Activated CD4-positive, alpha-beta T cell treated with anti-CD3 and anti-CD28 coated beads, Interleukin-2, amount 10 ng/mL, durations not matched to agents 7 days and 5 days (primary cell): Measurements from ENCODE around the gene RNF214. TPM values are rescaled to one million over a fixed set of nuclear protein-coding genes. Genes with fewer than 3 reads are reported as not detected.
"Not testable (repeated sequence)": the region's sequence is repeated elsewhere in the genome, so short reads cannot be mapped to it uniquely, and the experiment has no call there.

ENCODE experiments used
- CTCF ChIA-PET: fragments of 350-600 bp; sonication (Branson Sonifier 250); formaldehyde crosslinking; loops from one replicate; lab custom pipeline; 2021; ENCODE audit warnings: antibody characterized with exemption; lab: Charles Lee
- POLR2A ChIA-PET: fragments of 350-600 bp; sonication (Branson Sonifier 250); formaldehyde crosslinking; loops from one replicate; lab custom pipeline; 2021; ENCODE audit warnings: antibody characterized with exemption; lab: Charles Lee
- DNase-seq: peaks from one replicate; pipeline ENCODE4 v3.0.0-alpha.2; 2020
- H3K27ac Mint-ChIP-seq: one replicate; pipeline ENCODE4 v1.8.0; 2021; ENCODE audit warnings: mild to moderate bottlenecking, moderate library complexity, mixed read lengths
- H3K27me3 Mint-ChIP-seq: one replicate; pipeline ENCODE4 v1.8.0; 2021; ENCODE audit warnings: mixed read lengths
- H3K36me3 Mint-ChIP-seq: one replicate; pipeline ENCODE4 v1.8.0; 2021; ENCODE audit warnings: low read depth, mixed read lengths
- H3K4me1 Mint-ChIP-seq: one replicate; pipeline ENCODE4 v1.8.0; 2021; ENCODE audit warnings: mixed read lengths
- H3K4me3 Mint-ChIP-seq: one replicate; pipeline ENCODE4 v1.8.0; 2021; ENCODE audit warnings: mild to moderate bottlenecking, moderate library complexity, mixed read lengths
- H3K9me3 Mint-ChIP-seq: one replicate; pipeline ENCODE4 v1.8.0; 2021; ENCODE audit warnings: mixed read lengths
- total RNA-seq, 2 experiments: library from RNA; stranded (reverse); gene quantifications; one replicate each; pipeline ENCODE4 v1.2.3, GENCODE V29; 2021

RNF214 gene
- total RNA-seq, 2 experiments from 2014 or later: 22.2 to 23.8 TPM

- Mint-ChIP-seq H3K27me3 (peaks cover 1% of the 10 kb centered on the region), H3K36me3 (no peaks in the 10 kb centered on the region), H3K4me3 (no peak overlapping the region), H3K9me3 (no peaks in the 10 kb centered on the region), H3K4me1 (no peaks in the 10 kb centered on the region), H3K27ac (no peak overlapping the region)
- POLR2A ChIA-PET: no interaction called here
- no peak for DNase-seq
- CTCF ChIA-PET: interaction anchor here (0.6 to 0.7 kb wide), 2 partner anchors 8 to 18 kb away, joined by 3 read pairs; no protein-coding TSS in a partner anchor
Observed at GRCh38 chr11:117303646-117304315, 71.3 kb downstream of the RNF214 start.

GRCh38 chr11:117305145-117305544 lies 72.7 kb downstream of the RNF214 start:
- no peaks in the 10 kb centered on the region for H3K9me3 Mint-ChIP-seq
- no peak overlapping the region for H3K4me3 Mint-ChIP-seq
- CTCF ChIA-PET: interaction anchor here (0.6 to 1.3 kb wide), 2 partner anchors 10 to 392 kb away, joined by 3 to 4 read pairs; no protein-coding TSS in a partner anchor

GRCh38 chr11:117309310-117309709 lies 76.8 kb downstream of the RNF214 start:
- no peaks in the 10 kb centered on the region for H3K4me1 Mint-ChIP-seq

More at GRCh38 chr11:117305145-117305544, 72.7 kb downstream of the RNF214 start:
- H3K36me3 Mint-ChIP-seq: no peaks in the 10 kb centered on the region
- H3K4me1 Mint-ChIP-seq: no peaks in the 10 kb centered on the region
- no peak for DNase-seq
- no peak overlapping the region for H3K27ac Mint-ChIP-seq
- H3K27me3 Mint-ChIP-seq: peaks cover 9% of the 10 kb centered on the region
- POLR2A ChIA-PET: no interaction called here

GRCh38 chr11:117313091-117313490 lies 80.6 kb downstream of the RNF214 start:
- no peaks in the 10 kb centered on the region for H3K9me3 Mint-ChIP-seq
- no peak overlapping the region for H3K27ac Mint-ChIP-seq
- H3K36me3 Mint-ChIP-seq: no peaks in the 10 kb centered on the region
- no peak overlapping the region for H3K4me3 Mint-ChIP-seq
- no peak for DNase-seq
- peaks cover 47% of the 10 kb centered on the region for H3K27me3 Mint-ChIP-seq
- ChIA-PET CTCF (no interaction called here), POLR2A (no interaction called here)
- peaks cover 9% of the 10 kb centered on the region for H3K4me1 Mint-ChIP-seq

More at GRCh38 chr11:117309310-117309709, 76.8 kb downstream of the RNF214 start:
- Mint-ChIP-seq H3K27me3 (peaks cover 23% of the 10 kb centered on the region), H3K27ac (no peak overlapping the region), H3K9me3 (no peaks in the 10 kb centered on the region), H3K36me3 (no peaks in the 10 kb centered on the region), H3K4me3 (no peak overlapping the region)
- POLR2A ChIA-PET: no interaction called here
- no peak for DNase-seq
- CTCF ChIA-PET: interaction anchor here (0.6 to 1.2 kb wide), 2 partner anchors 26 to 64 kb away, joined by 3 read pairs; no protein-coding TSS in a partner anchor

- Mint-ChIP-seq H3K4me1 (peaks cover 9% of the 10 kb centered on the region), H3K9me3 (no peaks in the 10 kb centered on the region), H3K27me3 (peaks cover 47% of the 10 kb centered on the region), H3K36me3 (no peaks in the 10 kb centered on the region), H3K27ac (no peak overlapping the region), H3K4me3 (no peak overlapping the region)
- CTCF ChIA-PET: interaction anchor here (1.0 kb wide), 1 partner anchor 8 kb away, joined by 4 read pairs; no protein-coding TSS in a partner anchor
- POLR2A ChIA-PET: no interaction called here
- no peak for DNase-seq
Observed at GRCh38 chr11:117313828-117314768, 81.6 kb downstream of the RNF214 start.

GRCh38 chr11:117314840-117315239 lies 82.4 kb downstream of the RNF214 start:
- ChIA-PET POLR2A (no interaction called here), CTCF (interaction anchor here (1.0 kb wide), 1 partner anchor 9 kb away, joined by 4 read pairs; no protein-coding TSS in a partner anchor)
- H3K4me1 Mint-ChIP-seq: peaks cover 9% of the 10 kb centered on the region
- no peak for DNase-seq
- no peaks in the 10 kb centered on the region for H3K36me3 Mint-ChIP-seq
- peaks cover 48% of the 10 kb centered on the region for H3K27me3 Mint-ChIP-seq
- no peaks in the 10 kb centered on the region for H3K9me3 Mint-ChIP-seq
- H3K4me3 Mint-ChIP-seq: peak overlapping the region; percentile 27
- no peak overlapping the region for H3K27ac Mint-ChIP-seq

- peaks cover 46% of the 10 kb centered on the region for H3K27me3 Mint-ChIP-seq
Observed at GRCh38 chr11:117315285-117316196, 83.1 kb downstream of the RNF214 start.

GRCh38 chr11:117316197-117316961 lies 83.9 kb downstream of the RNF214 start, which contains the start of gene BACE1:
BACE1 (minus strand) TSS chr11:117316256; CDS start chr11:117315795, 461 bp downstream.
- Mint-ChIP-seq H3K36me3 (no peaks in the 10 kb centered on the region), H3K27ac (no peak within 1 kb of the TSS), H3K4me1 (peaks cover 9% of the 10 kb centered on the region), H3K4me3 (peak within 1 kb of the TSS; percentile 59), H3K27me3 (peaks cover 43% of the 10 kb centered on the region), H3K9me3 (no peaks in the 10 kb centered on the region)
- POLR2A ChIA-PET: no interaction called here
- DNase-seq: peak; percentile 20
- CTCF ChIA-PET: interaction anchor here (0.8 kb wide), 1 partner anchor 53 kb away, joined by 3 read pairs; no protein-coding TSS in a partner anchor

More at GRCh38 chr11:117315285-117316196, 83.1 kb downstream of the RNF214 start:
- ChIA-PET CTCF (interaction anchor here (0.8 to 1.0 kb wide), 2 partner anchors 10 to 53 kb away, joined by 3 to 4 read pairs; no protein-coding TSS in a partner anchor), POLR2A (no interaction called here)
- Mint-ChIP-seq H3K36me3 (no peaks in the 10 kb centered on the region), H3K27ac (no peak overlapping the region), H3K9me3 (no peaks in the 10 kb centered on the region), H3K4me1 (peaks cover 9% of the 10 kb centered on the region), H3K4me3 (peak overlapping the region; percentile 59)
- DNase-seq: no peak

GRCh38 chr11:117318738-117319137 lies 86.3 kb downstream of the RNF214 start:
- Mint-ChIP-seq H3K27me3 (peaks cover 40% of the 10 kb centered on the region), H3K36me3 (no peaks in the 10 kb centered on the region), H3K9me3 (no peaks in the 10 kb centered on the region), H3K4me1 (peaks cover 9% of the 10 kb centered on the region), H3K27ac (no peak overlapping the region), H3K4me3 (no peak overlapping the region)
- DNase-seq: no peak
- ChIA-PET CTCF (no interaction called here), POLR2A (no interaction called here)

- DNase-seq: no peak
- Mint-ChIP-seq H3K4me3 (no peak overlapping the region), H3K27ac (no peak overlapping the region), H3K9me3 (no peaks in the 10 kb centered on the region), H3K27me3 (peaks cover 39% of the 10 kb centered on the region), H3K36me3 (no peaks in the 10 kb centered on the region), H3K4me1 (peaks cover 9% of the 10 kb centered on the region)
- POLR2A ChIA-PET: no interaction called here
- CTCF ChIA-PET: interaction anchor here (0.6 kb wide), 1 partner anchor 1605 kb away, joined by 3 read pairs; no protein-coding TSS in a partner anchor
Observed at GRCh38 chr11:117319214-117319840, 86.9 kb downstream of the RNF214 start.

- H3K9me3 Mint-ChIP-seq, H3K27me3 Mint-ChIP-seq, H3K4me3 Mint-ChIP-seq, H3K27ac Mint-ChIP-seq, H3K36me3 Mint-ChIP-seq, DNase-seq: not testable (repeated sequence)
- H3K4me1 Mint-ChIP-seq: peaks cover 13% of the 10 kb centered on the region
- ChIA-PET POLR2A (interaction anchor here (1.1 kb wide), 1 partner anchor 110 kb away, joined by 5 read pairs; no protein-coding TSS in a partner anchor), CTCF (interaction anchor here (0.6 to 1.6 kb wide), 4 partner anchors 9 to 83 kb away, joined by 3 to 5 read pairs (median 4); no protein-coding TSS in a partner anchor)
Observed at GRCh38 chr11:117327255-117327566, 94.7 kb downstream of the RNF214 start.
